HG03097 (cell line): ENCODE data around the gene TACC3.

Experiments
- ATAC-seq: cut with Tn5 transposase; IDR thresholded peaks from one replicate; pipeline ENCODE4 v1.9.1; 2021; ENCODE audit not compliant: unreplicated experiment, low FRiP score

Gene TACC3

DNA sequence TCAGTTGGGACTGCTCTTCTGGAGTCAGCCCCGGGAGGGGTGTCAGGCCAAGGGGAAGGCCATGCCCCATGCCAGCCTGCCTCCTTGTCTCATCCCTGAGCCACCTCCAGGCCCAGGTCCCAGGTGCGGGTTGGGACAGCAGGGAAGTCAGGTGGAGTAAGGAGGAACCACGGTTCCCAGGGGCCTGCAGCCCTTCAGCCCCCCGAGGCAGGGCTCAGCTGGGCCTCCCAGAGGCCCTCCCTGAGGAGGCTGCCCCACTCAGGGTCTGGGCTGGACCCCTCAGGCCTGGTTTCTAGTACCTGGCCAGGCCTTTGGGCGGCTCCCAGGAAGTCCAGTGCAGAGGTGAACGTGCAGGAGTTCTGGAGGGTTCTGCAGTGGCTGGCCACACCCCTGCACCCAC, 48.4 kb downstream of the TACC3 start:
- no peak for ATAC-seq

DNA sequence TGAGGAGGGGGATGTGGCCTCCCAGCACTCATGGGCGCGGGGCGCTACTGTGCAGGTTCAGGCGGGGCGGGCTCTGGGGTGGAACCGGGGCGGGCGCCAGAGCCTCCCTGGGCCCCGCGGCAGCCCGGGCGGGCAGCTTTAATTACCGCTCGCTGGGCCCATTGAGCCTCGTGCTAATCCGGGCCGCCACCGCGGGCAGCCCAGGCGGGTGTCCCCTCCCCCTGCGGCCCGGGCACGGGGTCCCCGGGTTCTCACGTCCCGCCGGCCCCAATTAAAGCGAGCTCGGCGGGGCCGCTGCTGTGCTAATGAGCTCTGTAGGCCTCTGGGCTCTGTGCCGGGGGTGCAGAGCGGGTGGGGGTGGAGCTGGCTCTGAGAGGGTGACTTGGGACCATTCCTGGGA, 48.9 kb downstream of the TACC3 start:
- no peak for ATAC-seq

DNA sequence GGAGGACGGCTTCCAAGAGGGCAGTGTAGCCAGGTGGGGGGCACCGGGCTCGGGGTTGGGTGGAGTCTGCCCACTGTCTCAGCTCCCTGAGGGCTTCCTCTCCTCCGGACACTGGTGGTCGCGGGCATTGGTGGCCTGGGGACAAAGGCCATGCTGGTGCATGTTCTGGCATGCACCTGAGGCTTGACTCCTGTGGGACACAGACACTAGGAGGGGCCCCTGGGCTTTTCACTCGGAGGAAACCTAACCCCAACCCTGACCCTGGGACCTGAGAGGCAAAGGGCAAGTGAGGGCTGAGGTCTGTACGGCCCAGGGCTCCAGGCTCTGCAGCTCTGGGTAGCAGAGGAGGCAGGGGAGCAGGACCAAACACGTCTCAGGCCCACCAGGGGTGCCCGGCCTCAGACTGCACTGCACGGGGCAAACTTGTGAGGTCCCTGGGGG, 49.5 kb downstream of the TACC3 start:
- ATAC-seq = no peak

GRCh38 chr4:1771555-1772305, 50.4 kb downstream of the TACC3 start:
- no peak for ATAC-seq

DNA sequence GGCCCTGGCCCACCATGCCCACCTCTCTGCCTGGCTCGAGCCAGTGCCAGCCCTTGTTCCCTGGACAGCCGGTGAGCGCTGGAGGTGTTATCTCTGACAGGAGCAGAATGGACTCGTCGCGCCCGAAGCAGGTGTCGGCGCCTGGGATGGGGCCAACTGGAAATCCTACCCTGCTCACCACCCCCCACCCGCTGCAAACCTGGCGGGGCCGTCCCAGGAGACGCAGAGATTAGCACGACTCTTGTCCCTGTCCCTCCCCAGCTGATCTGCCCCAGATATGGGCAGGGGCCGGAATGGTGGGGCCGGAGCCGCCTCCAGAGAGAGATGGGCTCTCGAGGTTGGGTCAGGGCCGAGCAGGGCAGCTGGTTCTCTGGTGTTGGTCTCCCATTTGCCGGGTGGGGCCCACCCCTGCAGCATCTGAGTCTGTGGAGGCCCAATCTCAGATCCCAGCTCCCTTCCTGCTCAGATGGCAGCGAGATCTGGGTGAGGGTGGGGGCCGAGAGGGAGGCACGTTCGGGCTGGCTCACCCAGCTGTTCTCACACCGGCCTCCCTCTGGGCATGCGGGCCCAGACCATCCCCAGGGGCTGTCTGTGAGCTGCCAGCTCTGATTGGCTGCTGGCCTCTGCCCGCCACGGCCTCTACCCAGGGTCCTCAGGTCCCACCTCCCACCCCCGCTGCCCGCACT, 51.7 kb downstream of the TACC3 start:
- no peak for ATAC-seq

- ATAC-seq = no peak
Measured at GRCh38 chr4:1773754-1774153, 52.4 kb downstream of the TACC3 start.

DNA sequence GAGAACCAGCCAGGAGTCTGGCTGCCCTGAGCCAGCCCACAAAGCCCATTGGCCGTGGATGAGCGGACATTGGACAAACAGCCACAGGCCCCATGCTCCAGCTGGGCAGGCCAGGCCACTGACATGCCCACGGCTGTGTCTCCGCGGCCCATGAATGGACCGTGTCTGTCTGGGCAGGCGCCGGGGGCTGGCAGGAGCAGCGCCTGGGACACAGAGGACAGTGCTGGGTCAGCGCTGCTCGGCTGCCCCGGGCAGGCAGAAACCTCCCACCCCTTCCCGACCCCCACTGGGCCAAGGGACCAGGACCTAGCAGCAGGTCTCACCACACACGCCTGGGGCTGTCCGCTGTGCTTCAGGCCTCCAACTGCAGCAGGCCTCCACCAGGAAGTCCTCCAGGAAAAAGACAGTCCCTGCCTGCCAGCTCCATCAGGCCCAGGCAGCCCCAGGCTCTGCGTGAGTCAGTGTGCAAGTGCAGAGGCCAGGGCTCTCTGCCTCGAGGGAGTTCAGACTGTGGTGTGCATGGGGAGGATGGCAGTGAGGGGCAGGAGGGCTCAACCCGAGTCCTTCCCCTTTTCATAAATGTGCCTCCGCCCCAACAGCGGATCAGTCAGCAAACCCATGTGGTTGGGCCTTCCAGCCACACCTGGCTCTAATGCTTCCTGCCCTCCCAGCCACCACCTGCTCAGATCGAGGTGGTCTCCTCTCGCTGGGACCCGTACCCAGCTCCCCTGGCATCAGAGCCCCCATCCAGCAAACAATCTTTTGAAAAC, 54.6 kb downstream of the TACC3 start:
- ATAC-seq = no peak

- ATAC-seq = no peak
Measured at GRCh38 chr4:1776521-1777161, 55.3 kb downstream of the TACC3 start.

DNA sequence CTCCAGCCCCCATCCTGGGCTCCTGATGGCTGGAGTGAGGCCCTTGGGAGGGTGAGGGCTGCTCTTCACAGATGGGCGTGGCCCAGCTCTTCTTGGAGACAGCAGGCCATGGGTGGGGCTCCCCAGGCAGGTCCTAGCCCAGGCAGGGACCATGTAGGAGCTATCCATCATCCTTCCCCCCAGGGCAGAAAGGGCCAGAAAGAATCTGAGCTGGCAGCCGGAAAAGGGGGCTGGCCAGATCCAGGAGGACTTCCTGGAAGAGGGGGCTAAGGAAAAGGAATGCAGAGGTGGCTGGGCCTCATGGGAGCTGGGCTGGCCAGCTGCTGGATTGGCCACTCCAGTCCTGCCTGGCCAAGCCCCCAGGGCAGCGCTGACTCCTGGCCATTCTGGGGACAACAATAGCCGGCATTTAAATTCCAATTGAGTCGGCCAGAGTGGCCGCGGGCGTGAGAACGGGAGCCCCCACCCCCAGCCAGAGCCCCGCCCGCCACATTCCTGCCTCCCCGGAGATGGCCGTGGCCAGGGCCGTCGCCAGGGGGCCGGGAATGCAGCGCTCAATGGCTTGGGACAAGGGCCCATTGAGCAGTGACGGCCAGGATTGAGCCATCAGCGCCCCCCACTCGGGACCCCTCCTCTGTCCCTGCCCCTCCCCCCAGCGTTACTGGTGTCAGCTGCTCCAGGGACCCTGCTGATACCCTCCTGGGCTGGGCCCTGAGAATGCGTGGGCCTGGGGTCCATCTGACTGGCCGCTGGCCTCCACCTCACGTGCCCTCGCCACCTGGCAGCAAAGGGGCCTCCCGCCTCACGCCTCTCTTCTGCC, 56.7 kb downstream of the TACC3 start:
- no peak for ATAC-seq

- ATAC-seq = no peak
Measured at GRCh38 chr4:1778642-1779392, 57.5 kb downstream of the TACC3 start.

DNA sequence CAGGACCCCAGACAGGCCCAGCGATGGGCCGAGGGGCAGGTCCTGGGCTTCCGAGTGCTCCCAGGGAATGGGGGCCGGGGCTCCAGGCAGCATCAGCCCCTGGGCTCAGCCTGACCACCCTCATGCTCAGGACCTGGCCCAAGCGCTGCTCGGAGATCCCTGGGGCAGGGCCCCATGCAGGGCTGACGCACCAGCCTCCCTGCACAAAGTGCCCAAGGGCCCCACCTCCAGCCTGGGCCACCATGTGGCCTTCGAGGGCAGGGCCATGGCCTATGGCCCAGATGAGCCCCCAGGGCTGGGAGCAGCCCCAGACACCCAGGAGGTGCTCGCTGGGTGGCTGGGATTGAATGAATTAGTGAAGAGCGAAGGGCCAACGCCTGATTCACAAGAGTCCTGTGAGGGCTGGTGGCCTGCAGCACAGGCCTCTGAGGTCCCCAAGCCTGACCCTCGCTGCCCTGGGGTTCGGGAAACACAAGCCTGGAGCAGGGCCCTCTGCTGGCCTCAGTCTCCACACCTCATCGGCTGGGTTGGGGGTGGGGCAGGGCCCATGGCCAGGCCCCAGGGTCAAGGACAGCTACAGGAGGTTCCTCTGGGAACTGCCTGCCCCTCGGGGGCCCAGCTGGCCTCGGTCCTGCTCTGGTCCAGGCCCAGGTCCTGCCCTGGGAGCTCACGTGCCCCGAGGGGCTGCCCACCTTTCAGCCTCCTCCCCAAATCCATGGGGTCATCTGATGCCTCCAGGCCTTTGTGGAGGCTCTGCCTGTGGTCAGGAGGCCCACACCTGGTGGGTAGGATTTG, 58.5 kb downstream of the TACC3 start:
- ATAC-seq = no peak

DNA sequence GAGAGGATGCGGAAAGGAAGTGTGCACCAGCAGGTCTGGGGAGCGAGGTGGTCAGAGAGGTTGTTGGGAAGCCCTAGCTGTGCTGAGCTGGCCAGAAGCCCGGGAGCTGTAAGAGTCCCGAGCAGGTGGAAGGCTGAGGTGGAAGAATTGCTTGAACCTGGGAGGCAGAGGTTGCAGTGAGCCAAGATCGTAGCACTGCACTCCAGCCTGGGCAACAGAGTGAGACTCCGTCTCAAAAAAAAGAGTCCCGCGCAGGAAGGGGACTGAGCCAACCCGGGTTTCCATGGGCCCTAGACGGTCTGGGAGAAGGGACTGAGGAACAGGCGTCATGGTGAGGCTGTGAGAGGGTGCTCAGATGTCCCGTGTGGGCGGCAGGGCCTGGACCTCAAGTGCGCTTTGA, 59.1 kb downstream of the TACC3 start:
- no peak for ATAC-seq

DNA sequence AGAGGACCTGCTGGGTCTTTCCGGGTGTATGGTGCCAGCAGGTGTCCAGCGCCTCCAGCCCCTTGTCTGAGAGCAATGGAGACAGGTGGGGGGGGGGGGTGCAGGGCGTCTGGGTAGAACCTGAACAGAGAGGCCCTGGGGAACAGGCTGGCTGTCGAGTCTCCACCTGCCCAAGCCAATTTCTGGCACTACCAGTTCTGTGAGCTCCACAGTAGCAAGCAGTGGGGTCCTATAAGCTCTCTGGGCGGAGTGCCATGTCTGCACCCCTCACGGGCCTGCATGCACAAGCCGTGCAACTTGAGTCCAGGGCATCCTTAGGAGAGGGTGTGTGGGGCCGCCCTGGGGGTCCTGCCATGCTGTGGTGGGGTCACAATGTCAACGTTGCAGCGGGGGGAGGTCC, 61.7 kb downstream of the TACC3 start:
- ATAC-seq = no peak

GRCh38 chr4:1783970-1784369, 62.6 kb downstream of the TACC3 start:
- no peak for ATAC-seq

DNA sequence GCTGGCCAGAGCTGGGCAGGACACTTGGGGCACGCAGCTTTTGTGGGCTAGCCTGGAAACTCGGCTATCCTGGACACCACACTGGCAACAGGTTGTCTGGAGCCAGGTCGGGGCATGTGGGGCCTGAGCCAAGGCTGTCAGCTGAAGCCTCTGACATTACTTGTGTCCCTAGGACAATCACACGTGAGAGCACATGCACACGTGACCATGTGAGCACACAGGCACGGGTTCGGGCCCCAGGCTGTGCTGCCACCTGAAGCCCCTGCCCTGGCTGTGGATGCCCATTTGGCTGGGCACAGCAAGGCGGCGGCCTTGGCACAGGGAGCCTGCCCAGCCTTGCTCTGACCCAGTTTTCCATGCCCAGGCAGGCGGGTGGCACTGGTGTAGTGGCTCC, 63.1 kb downstream of the TACC3 start:
- ATAC-seq = no peak

GRCh38 chr4:1784789-1785591, 63.7 kb downstream of the TACC3 start:
- no peak for ATAC-seq

DNA sequence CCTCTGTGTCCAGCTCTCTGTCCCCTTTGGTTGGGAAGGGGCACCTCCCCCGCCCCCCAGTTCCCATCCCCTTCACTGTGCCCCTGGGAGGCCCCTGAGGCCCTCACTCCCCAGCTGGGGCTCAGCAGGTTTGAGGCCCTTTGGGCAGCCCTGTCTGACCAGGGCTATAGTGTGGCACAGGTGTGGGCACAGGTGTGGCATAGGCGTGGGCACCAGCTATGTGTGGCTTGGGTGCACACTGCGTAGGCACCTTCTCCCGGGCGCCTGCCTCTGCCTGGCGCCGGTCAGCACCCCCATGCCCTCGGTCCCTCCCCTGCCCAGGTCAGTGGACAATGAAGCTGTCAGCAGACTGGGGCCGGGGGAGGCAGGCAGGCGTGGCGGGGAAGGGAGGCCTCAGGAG, 64.3 kb downstream of the TACC3 start:
- ATAC-seq = no peak
